Fibroblast of the conjunctiva (primary cell): ENCODE measurements around the gene PIK3CD.
"Not testable (repeated sequence)": the region's sequence is repeated elsewhere in the genome, so short reads cannot be mapped to it uniquely, and the experiment has no call there.

ENCODE experiments used
- DNase-seq: peaks from one replicate; pipeline ENCODE4 v3.0.0-alpha.2; 2010; ENCODE audit warnings: low read depth

PIK3CD gene

GRCh38 chr1:9689971-9690381 lies 38.4 kb downstream of the PIK3CD start:
- DNase-seq: no peak

DNA sequence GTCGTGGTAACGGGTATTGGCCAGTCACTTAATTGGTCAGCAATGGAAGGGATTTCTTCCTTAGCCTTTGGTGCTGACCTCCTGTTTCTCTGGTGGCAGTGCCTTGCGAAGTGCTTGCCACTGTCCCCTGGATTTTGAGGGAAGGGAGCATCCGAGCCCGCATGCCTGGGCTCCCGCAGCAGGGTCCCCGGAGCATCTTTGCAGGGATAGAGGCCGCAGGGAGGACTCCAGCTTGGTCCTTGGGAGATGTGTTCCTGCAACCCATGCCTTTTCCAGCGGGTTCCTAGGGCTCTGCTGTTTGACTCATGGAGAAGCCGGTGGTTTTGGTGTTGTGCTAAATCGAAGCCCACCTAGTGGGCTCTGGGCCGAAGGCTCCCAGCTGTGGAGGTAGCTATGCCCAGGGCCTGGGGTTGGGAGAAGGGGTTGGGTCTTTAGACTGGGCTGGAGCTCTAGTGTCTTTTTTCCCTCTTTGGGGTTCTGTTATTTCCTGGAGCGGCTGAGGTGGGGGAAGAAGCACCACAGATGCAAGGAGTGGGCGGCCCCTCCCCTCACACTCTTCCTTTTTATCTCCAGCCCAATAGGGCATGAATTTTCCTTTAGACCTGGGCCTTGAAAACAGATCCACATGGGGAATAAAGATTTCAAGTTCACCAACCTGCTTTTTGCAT lies 39.0 kb downstream of the PIK3CD start:
- no peak for DNase-seq

DNA sequence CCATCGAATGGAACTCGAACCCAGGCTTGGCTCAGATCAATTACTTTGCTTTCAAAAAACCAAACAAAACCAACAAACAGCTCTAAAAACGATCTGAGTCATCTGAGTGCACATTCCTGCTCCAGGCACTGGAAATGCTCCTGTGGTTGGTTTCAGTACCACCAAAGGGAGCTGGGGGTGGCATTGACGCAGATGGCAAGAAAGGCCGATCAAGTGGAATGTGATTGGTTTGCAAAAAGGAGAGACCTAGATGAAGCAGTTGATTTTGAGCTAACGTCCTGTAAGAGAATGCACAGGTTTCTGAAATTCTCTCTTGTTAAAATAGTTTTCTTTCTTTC lies 39.5 kb downstream of the PIK3CD start:
- no peak for DNase-seq

GRCh38 chr1:9691691-9692090 lies 40.2 kb downstream of the PIK3CD start:
- DNase-seq: no peak

DNA sequence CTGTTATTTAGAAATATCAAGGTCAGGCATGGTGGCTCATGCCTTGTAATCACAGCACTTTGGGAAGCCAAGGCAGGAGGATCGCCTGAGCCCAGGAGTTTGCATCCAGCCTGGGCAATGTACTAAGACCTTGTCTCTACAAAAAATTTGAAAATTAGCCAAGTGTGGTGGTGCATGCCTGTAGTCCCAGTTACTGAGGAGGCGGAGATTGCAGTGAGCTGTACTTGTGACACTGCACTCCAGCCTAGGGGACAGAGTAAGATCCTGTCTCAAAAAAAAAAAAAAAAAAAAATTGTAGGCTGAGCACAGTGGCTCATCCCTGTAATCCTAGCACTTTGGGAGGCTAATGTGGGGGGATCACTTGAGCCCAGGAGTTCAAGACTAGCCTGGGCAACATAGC lies 45.3 kb downstream of the PIK3CD start:
- DNase-seq: no peak

- no peak for DNase-seq
These were observed 47.8 kb downstream of the PIK3CD start for GRCh38 chr1:9699361-9699760.

DNA sequence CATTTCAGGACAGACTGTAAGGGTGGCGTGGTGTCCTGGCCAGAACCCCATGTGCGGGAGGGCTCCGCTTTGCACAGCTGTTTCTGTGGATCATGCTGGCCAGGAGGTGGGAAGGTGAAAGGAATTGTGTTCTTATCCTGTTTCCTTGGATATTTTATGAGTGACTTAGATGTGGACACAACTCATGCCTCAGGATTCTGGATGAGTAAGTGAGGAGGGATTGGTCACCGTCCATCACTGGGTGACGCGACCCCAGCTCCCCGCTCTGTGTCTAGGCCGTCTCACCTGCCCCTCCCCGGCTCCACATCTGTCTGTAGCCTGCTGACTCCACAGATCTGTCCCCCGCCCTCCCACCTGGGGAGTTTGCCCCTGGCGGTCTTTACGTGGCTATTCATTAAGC lies 48.8 kb downstream of the PIK3CD start:
- no peak for DNase-seq

GRCh38 chr1:9701665-9702064 lies 50.1 kb downstream of the PIK3CD start:
- no peak for DNase-seq

DNA sequence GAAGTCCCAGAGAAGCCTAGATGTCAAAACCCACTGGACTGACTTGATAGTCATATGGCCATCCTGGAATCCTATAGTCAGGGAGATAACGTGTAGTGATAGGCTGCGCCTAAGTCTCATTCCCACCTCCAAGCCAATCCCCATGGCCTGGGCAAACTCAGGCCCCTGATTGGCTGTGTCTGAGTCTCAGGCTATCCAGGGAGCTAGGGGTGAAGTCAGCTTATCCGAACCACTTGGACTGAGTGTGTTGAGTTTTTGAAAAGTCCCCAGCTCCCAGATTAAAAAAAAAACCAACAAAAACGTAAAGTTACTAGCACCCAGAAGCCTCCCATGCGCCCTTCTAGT lies 51.6 kb downstream of the PIK3CD start:
- DNase-seq: no peak

- DNase-seq: no peak
These were observed 52.1 kb downstream of the PIK3CD start for GRCh38 chr1:9703681-9704080.

DNA sequence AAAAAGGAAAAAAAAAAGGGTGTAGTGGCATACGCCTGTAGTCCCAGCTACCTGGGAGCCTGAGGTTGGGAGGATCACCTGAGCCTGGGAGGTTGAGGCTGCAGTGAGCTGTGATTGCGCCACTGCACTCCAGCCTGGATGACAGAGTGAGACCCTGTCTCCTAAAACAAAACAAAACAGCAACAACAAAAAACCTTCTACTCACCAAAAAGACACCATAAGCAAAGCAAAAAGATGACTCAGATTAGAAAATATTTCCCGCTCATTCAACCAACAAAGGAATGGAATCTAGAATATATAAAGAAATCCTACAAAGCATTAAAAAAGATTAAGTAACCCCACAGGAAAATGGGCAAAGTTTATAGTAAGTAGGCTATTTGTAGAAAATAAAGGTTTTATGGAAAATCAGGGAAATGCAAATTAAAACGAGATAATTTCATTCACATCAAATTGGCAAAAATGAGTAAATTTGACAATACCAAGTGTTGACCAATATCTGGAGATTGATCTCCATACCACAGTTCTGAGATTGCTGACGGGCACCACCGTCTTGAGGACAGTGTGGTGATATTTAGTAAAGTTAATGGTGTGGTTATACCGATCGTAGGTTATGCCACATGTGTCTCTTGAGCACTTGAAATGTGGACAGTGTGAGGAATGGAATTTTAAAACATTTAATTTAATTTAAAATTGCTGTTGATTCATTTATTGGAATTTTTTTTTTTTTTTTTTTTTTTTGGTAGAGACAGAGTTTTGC lies 54.0 kb downstream of the PIK3CD start:
- DNase-seq: no peak

- no peak for DNase-seq
These were observed 54.6 kb downstream of the PIK3CD start for GRCh38 chr1:9706178-9706577.

- no peak for DNase-seq
These were observed 58.5 kb downstream of the PIK3CD start for GRCh38 chr1:9710037-9710436.

GRCh38 chr1:9711466-9712020 lies 60.0 kb downstream of the PIK3CD start:
- DNase-seq: no peak

DNA sequence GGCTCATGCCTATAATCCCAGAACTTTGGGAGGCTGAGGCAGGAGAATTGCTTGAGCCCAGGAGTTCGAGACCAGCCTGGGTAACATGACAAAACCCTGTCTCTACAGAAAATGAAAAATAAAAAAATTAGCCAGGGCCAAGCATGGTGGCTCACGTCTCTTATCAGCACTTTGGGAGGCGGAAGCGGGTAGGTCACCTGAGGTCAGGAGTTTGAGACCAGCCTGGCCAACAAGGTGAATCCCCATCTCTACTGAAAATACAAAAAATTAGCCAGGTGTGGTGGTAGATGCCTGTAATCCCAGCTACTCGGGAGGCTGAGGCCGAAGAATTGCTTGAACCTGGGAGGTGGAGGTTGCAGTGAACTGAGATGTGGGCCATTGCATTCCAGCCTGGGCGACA lies 61.2 kb downstream of the PIK3CD start:
- not testable (repeated sequence) for DNase-seq

DNA sequence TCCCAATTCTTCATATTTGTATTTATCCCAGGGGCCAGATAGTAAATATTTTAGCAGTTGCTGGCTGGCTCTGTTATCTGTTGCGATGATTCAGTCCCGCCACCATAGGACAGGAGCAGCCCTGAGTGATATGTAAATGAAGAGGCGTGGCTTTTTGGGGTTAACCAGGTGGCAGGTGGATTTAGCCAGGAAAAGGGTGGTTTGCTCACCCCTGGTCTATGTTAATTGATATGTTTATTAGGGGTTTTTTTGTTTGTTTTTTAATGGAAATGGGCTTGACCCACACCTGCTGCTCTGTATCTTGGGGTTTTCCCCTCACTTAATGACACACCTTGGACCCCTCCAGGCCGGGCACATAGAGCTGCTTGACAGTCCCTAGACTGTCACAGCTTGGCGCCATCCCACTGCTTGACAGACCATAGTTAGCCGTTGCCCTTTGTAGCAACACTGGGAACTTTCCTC lies 62.8 kb downstream of the PIK3CD start:
- DNase-seq: no peak

GRCh38 chr1:9715536-9716226 lies 64.2 kb downstream of the PIK3CD start:
- no peak for DNase-seq

- no peak for DNase-seq
These were observed 65.1 kb downstream of the PIK3CD start for GRCh38 chr1:9716404-9717192.

GRCh38 chr1:9717193-9718005 lies 65.9 kb downstream of the PIK3CD start:
- DNase-seq: no peak

DNA sequence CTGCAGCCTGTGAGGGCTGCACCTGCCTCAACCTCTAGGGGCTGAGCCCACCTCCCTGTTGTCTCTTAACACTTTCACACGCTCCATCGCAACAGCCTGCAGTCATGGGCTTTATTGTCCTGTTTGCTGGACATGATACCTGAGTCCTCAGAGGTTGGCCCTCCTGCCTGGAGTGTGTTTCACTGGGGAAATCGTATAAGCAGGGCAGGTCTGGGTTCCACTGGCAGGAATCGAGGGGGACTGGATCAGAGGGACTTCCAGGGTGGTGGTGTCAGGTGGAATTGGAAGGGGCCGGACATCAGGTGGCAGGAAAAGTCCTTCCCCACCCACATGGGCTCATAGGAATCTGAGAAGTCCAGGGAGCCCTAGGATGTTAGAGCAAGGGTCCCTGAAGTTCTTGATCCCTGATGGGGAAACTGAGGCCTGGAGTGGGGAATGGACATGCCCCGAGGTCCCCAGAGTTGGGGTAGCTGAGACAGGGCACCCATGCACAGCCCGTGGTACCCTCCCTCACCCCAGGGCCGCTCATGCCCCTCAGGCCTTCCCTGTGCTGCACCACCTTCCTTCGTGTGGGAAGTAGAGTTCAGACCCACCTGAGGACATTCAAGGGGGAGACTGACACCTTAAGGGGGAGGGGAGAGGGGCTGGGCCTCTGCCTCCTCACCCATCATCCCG lies 66.6 kb downstream of the PIK3CD start:
- no peak for DNase-seq
